HepG2 (cell line): ENCODE data around the gene DENND2A. TPM values are rescaled to one million over a fixed set of nuclear protein-coding genes. Genes with fewer than 3 reads are reported as not detected.

ENCODE experiments used
- ATAC-seq: fragments of 200-7000 bp; cut with Tn5 transposase; 3 replicates; pipeline ENCODE4 v1.9.1; 2020; ENCODE audit warnings: mild to moderate bottlenecking, moderate library complexity
- BruUV-seq: library from RNA; stranded (reverse); fragments of 400-500 nt; replicated peaks from 2 replicates; lab custom pipeline; 2021; lab: Mats Ljungman, UMichigan
- CTCF ChIA-PET: fragments of 300-600 bp; formaldehyde crosslinking; extraction: SDS; loops from one replicate; lab custom pipeline; 2021; ENCODE audit warnings: low total read pairs, inconsistent platforms, low intra/inter-chr PET ratio; lab: Yijun Ruan, JAX
- POLR2A ChIA-PET: fragments of 350-600 bp; sonication (Branson Sonifier 250); formaldehyde crosslinking; loops from one replicate; lab custom pipeline; 2020; ENCODE audit warnings: antibody characterized with exemption, inconsistent platforms; lab: Yijun Ruan, JAX
- DNase-seq: peaks from one replicate; pipeline ENCODE4 v3.0.0-alpha.2; 2015; ENCODE audit warnings: low spot score
- FAIRE-seq: peaks from 3 replicates; lab custom pipeline; 2011; peaks lifted over from hg19 to GRCh38; lab: Jason Lieb, UNC
- H2AFZ ChIP-seq: one replicate; pipeline ENCODE4 v1.6.1; 2011; ENCODE audit warnings: low read length, inconsistent platforms
- H3K27ac ChIP-seq: fragments of 300-600 bp; 3 replicates; pipeline ENCODE4 v1.8.0; 2011; ENCODE audit warnings: mixed run types, mild to moderate bottlenecking, mixed read lengths, low read length, inconsistent platforms; ENCODE audit not compliant: insufficient read depth; ENCODE audit errors: extremely low read length
- H3K27me3 ChIP-seq, 2 experiments: fragments of 200-600 bp in 1 of 2; 2 replicates in 1 of 2; 3 replicates in 1 of 2; pipeline versions ENCODE4 v1.6.0 to v1.8.0; 2011; ENCODE audit warnings: low read length in 2 of 2, mild to moderate bottlenecking in 2 of 2, moderate library complexity in 2 of 2, inconsistent platforms in 1 of 2; ENCODE audit not compliant: insufficient read depth in 2 of 2, control insufficient read depth in 1 of 2
- H3K36me3 ChIP-seq, 2 experiments: fragments of 200-600 bp in 1 of 2; replicated peaks in 1 of 2; 2 replicates in 1 of 2; 3 replicates in 1 of 2; pipeline versions ENCODE4 v1.5.1 to v1.8.0; 2011; ENCODE audit warnings: low read length in 2 of 2, inconsistent platforms in 1 of 2; ENCODE audit not compliant: insufficient read depth in 2 of 2, control insufficient read depth in 1 of 2
- H3K4me1 ChIP-seq: 2 replicates; pipeline ENCODE4 v1.5.1; 2012; ENCODE audit warnings: low read length, inconsistent platforms; ENCODE audit not compliant: insufficient read depth
- H3K4me2 ChIP-seq: 2 replicates; pipeline ENCODE4 v1.6.0; 2011; ENCODE audit warnings: low read depth, low read length, inconsistent platforms
- H3K4me3 ChIP-seq, 3 experiments: fragments of 200-600 bp in 1 of 3; sonication (generic), shearing (Covaris generic) in 1 of 3; replicated peaks in 1 of 3; 2 replicates each; pipeline ENCODE4 v1.5.1; 2011 to 2016; ENCODE audit warnings: low read length in 3 of 3, inconsistent platforms in 2 of 3, low read depth in 2 of 3, mild to moderate bottlenecking in 2 of 3, control low read depth in 1 of 3, mixed read lengths in 1 of 3; ENCODE audit not compliant: insufficient read depth in 1 of 3
- H3K79me2 ChIP-seq: one replicate; pipeline ENCODE4 v1.6.1; 2011; ENCODE audit warnings: low read length, inconsistent platforms; ENCODE audit not compliant: insufficient read depth
- H3K9ac ChIP-seq: 2 replicates; pipeline ENCODE4 v1.6.0; 2011; ENCODE audit warnings: mild to moderate bottlenecking, low read depth, low read length, inconsistent platforms; ENCODE audit not compliant: insufficient read depth
- H3K9me3 ChIP-seq: 2 replicates; pipeline ENCODE4 v1.5.1; 2012; ENCODE audit warnings: mild to moderate bottlenecking, low read length
- H4K20me1 ChIP-seq: 2 replicates; pipeline ENCODE4 v1.6.0; 2011; ENCODE audit warnings: inconsistent platforms, mild to moderate bottlenecking, low read length, moderate library complexity; ENCODE audit not compliant: insufficient read depth
- IRF2 ChIP-seq: IDR thresholded peaks from 2 replicates; pipeline ENCODE4 v1.6.1; 2018; ENCODE audit warnings: missing genetic modification reagents, missing compliant biosample characterization
- SOX13 ChIP-seq, 3 experiments: fragments of 450-650 bp in 1 of 3; sonication (generic) in 1 of 3; formaldehyde crosslinking in 1 of 3; IDR thresholded peaks in 2 of 3; conservative IDR thresholded peaks in 1 of 3; 2 replicates each; pipeline versions ENCODE4 v1.5.0 to v1.6.1; 2016 to 2020; ENCODE audit warnings: antibody characterized with exemption in 1 of 3, mild to moderate bottlenecking in 1 of 3, missing compliant biosample characterization in 1 of 3, missing genetic modification reagents in 1 of 3, moderate library complexity in 1 of 3
- TAF15 ChIP-seq: fragments of 200-400 bp; formaldehyde crosslinking; IDR thresholded peaks from one replicate; pipeline ENCODE4 v1.6.1; 2018; ENCODE audit warnings: mild to moderate bottlenecking, low read depth, low read length; ENCODE audit not compliant: poor library complexity, severe bottlenecking
- ZNF780A ChIP-seq: sonication (generic); formaldehyde crosslinking; IDR thresholded peaks from 2 replicates; pipeline ENCODE4 v1.8.0; 2022; ENCODE audit warnings: mild to moderate bottlenecking, missing genetic modification reagents, moderate library complexity
- WGBS: methylation state at CpG from one replicate; pipeline ENCODE4 v1.1.6; 2017; ENCODE audit warnings: low lambda C conversion rate; 5-methylcytosine and 5-hydroxymethylcytosine counted together
- in situ Hi-C: cut with HindIII; loops from 2 replicates; pipeline ENCODE4 v1.10.0; 2017; ENCODE audit warnings: low pct_unique_long_range_greater_than_20kb; ENCODE audit not compliant: extremely low pct_ligation_motif_present
- intact Hi-C: fragments of 100-400 bp; cut with micrococcal nuclease; formaldehyde crosslinking; loops from one replicate; pipeline ENCODE4 v1.10.0; 2022; ENCODE audit not compliant: unreplicated experiment
- polyA plus RNA-seq, 8 experiments: library from polyadenylated mRNA; depleted of rRNA in 3 of 8; stranded (reverse) in 7 of 8; unstranded in 1 of 8; fragments of >200 nt; fragmentation: Illumina TruSeq in 4 of 8; extraction: Trizol in 4 of 8; gene quantifications; 2 replicates each; pipeline versions ENCODE4 v1.2.1 to v1.2.3, GENCODE V29; 2011 to 2016; ENCODE audit warnings: low read depth in 4 of 8, missing spikeins in 1 of 8, mixed read lengths in 1 of 8; ENCODE audit not compliant: insufficient read depth in 1 of 8
- total RNA-seq, 5 experiments: library from RNA; depleted of rRNA; stranded (reverse); fragments of >200 nt; fragmentation: Illumina TruSeq; extraction: Trizol; gene quantifications; 2 replicates each; pipeline ENCODE4 v1.2.3, GENCODE V29; 2016; ENCODE audit warnings: low read depth in 1 of 5
- TF ChIP-seq, protein P1 (sequence below): sonication (generic); formaldehyde crosslinking; IDR thresholded peaks from 2 replicates; pipeline ENCODE4 v1.8.0; 2022; ENCODE audit warnings: mild to moderate bottlenecking, missing genetic modification reagents, borderline replicate concordance
- TF ChIP-seq, protein P2 (sequence below): sonication (generic); formaldehyde crosslinking; IDR thresholded peaks from 2 replicates; pipeline ENCODE4; 2020; ENCODE audit warnings: missing genetic modification reagents, mild to moderate bottlenecking, borderline replicate concordance
- TF ChIP-seq, protein P3 (sequence below): sonication (generic); formaldehyde crosslinking; IDR thresholded peaks from 2 replicates; pipeline ENCODE4 v1.5.0; 2020; ENCODE audit warnings: mild to moderate bottlenecking, missing genetic modification reagents, borderline replicate concordance

The DENND2A gene
- total and polyA plus RNA-seq, 2 of the 13 experiments (the other 11 are each of a cell fraction or from before 2014, with no cell fraction given) = not detected

DNA sequence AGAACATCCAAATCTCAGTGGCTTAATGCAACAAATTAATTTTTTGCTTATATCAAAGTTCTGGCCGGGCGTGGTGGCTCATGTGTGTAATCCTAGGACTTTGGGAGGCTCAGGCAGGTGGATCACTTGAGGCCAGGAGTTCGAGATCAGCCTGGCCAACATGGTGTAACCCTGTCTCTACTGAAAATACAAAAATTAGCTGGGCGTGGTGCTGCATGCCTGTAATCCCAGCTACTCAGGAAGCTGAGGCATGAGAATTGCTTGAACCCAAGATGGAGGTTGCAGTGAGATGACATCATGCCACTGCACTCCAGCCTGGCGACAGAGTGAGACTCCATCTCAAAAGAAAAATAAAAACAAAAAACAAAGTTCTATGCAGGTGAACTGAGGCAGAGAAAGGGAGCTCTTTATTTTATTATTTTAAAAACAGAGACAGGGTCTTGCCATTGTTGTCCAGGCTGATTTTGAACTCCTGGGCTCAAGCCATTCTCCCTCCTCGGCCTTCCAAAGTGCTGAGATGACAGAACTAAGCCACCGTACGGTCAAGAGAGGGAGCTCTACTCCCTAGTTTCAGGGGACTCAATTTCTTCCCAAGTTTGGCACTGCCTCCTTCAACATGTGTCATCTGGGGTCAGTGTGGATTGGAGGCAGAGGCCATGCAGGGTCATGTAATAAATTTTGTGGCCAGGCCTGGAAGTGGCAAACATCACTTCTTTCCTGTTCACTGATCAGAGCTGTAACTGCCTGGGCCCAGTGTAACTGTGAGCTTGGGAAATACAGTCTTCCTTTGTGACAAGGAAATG is 34.5 kb upstream of the DENND2A start (continued):
- no peak for TF ChIP-seq ZNF780A

DNA sequence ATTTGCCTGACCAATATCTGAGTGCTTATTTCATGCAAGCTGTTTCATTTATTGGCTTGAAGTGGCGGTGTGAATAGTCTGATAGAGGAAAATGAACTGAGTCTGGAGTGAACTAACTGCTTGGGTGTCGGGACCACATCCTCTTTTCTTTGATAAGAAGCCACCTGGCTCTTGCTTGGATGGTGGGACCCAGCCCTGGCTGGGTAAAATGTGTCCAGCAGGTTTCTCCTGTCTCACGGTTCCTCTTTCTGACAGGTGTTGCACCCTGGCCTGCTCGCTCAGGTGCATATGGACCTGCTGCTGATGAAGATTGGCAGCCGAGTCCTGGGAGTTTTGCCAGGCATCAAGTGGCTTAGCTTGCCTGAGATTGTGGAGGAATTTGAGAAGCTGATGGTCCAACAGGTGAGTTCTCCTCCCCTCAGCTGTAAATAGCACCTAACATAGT is 33.8 kb upstream of the DENND2A start:
- Histone ChIP-seq H3K27me3 (no peaks in the 10 kb centered on the region), H4K20me1 (no peaks in the 10 kb centered on the region), H2AFZ (no peak overlapping the region), H3K4me3 (no peak overlapping the region), H3K4me2 (no peak overlapping the region), H3K79me2 (no peaks in the 10 kb centered on the region), H3K4me1 (peaks cover 16% of the 10 kb centered on the region), H3K36me3 (peaks cover 1 to 4% of the 10 kb centered on the region in 2 experiments; a peak in 1 of 5 replicates), H3K9me3 (no peaks in the 10 kb centered on the region), H3K9ac (no peak overlapping the region), H3K27ac (no peak overlapping the region)
- BruUV-seq = no TSS peak
- DNase-seq (no peak), FAIRE-seq (no peak), ATAC-seq (no peak)
- intact Hi-C loops (no loop called here), in situ Hi-C loops (no loop called here)
- ChIA-PET CTCF (no interaction called here), POLR2A (no interaction called here)
- WGBS = 97% methylated on average over 5 of the region's 5 CpGs
- TF ChIP-seq SOX13 (IDR thresholded peaks at IDR 0.05) (no peak), SOX13 (CRISPR knock-in tag; conservative IDR thresholded peaks at IDR 0.05 in 1 of 2, IDR thresholded peaks at IDR 0.05 in 1 of 2) (no peak), IRF2 (no peak), TAF15 (no peak)
- TF ChIP-seq, protein P1, sequence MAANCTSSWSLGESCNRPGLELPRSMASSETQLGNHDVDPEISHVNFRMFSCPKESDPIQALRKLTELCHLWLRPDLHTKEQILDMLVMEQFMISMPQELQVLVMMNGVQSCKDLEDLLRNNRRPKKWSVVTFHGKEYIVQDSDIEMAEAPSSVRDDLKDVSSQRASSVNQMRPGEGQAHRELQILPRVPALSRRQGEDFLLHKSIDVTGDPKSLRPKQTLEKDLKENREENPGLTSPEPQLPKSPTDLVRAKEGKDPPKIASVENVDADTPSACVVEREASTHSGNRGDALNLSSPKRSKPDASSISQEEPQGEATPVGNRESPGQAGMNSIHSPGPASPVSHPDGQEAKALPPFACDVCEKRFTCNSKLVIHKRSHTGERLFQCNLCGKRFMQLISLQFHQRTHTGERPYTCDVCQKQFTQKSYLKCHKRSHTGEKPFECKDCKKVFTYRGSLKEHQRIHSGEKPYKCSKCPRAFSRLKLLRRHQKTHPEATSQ (CRISPR knock-in tag) = no peak
- TF ChIP-seq, protein P2, sequence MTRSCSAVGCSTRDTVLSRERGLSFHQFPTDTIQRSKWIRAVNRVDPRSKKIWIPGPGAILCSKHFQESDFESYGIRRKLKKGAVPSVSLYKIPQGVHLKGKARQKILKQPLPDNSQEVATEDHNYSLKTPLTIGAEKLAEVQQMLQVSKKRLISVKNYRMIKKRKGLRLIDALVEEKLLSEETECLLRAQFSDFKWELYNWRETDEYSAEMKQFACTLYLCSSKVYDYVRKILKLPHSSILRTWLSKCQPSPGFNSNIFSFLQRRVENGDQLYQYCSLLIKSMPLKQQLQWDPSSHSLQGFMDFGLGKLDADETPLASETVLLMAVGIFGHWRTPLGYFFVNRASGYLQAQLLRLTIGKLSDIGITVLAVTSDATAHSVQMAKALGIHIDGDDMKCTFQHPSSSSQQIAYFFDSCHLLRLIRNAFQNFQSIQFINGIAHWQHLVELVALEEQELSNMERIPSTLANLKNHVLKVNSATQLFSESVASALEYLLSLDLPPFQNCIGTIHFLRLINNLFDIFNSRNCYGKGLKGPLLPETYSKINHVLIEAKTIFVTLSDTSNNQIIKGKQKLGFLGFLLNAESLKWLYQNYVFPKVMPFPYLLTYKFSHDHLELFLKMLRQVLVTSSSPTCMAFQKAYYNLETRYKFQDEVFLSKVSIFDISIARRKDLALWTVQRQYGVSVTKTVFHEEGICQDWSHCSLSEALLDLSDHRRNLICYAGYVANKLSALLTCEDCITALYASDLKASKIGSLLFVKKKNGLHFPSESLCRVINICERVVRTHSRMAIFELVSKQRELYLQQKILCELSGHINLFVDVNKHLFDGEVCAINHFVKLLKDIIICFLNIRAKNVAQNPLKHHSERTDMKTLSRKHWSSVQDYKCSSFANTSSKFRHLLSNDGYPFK = no peak
- TF ChIP-seq, protein P3, sequence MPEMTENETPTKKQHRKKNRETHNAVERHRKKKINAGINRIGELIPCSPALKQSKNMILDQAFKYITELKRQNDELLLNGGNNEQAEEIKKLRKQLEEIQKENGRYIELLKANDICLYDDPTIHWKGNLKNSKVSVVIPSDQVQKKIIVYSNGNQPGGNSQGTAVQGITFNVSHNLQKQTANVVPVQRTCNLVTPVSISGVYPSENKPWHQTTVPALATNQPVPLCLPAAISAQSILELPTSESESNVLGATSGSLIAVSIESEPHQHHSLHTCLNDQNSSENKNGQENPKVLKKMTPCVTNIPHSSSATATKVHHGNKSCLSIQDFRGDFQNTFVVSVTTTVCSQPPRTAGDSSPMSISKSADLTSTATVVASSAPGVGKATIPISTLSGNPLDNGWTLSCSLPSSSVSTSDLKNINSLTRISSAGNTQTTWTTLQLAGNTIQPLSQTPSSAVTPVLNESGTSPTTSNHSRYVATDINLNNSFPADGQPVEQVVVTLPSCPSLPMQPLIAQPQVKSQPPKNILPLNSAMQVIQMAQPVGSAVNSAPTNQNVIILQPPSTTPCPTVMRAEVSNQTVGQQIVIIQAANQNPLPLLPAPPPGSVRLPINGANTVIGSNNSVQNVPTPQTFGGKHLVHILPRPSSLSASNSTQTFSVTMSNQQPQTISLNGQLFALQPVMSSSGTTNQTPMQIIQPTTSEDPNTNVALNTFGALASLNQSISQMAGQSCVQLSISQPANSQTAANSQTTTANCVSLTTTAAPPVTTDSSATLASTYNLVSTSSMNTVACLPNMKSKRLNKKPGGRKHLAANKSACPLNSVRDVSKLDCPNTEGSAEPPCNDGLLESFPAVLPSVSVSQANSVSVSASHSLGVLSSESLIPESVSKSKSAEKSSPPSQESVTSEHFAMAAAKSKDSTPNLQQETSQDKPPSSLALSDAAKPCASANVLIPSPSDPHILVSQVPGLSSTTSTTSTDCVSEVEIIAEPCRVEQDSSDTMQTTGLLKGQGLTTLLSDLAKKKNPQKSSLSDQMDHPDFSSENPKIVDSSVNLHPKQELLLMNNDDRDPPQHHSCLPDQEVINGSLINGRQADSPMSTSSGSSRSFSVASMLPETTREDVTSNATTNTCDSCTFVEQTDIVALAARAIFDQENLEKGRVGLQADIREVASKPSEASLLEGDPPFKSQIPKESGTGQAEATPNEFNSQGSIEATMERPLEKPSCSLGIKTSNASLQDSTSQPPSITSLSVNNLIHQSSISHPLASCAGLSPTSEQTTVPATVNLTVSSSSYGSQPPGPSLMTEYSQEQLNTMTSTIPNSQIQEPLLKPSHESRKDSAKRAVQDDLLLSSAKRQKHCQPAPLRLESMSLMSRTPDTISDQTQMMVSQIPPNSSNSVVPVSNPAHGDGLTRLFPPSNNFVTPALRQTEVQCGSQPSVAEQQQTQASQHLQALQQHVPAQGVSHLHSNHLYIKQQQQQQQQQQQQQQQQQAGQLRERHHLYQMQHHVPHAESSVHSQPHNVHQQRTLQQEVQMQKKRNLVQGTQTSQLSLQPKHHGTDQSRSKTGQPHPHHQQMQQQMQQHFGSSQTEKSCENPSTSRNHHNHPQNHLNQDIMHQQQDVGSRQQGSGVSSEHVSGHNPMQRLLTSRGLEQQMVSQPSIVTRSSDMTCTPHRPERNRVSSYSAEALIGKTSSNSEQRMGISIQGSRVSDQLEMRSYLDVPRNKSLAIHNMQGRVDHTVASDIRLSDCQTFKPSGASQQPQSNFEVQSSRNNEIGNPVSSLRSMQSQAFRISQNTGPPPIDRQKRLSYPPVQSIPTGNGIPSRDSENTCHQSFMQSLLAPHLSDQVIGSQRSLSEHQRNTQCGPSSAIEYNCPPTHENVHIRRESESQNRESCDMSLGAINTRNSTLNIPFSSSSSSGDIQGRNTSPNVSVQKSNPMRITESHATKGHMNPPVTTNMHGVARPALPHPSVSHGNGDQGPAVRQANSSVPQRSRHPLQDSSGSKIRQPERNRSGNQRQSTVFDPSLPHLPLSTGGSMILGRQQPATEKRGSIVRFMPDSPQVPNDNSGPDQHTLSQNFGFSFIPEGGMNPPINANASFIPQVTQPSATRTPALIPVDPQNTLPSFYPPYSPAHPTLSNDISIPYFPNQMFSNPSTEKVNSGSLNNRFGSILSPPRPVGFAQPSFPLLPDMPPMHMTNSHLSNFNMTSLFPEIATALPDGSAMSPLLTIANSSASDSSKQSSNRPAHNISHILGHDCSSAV (CRISPR knock-in tag) = no peak
